ENCODE measurements around the gene BLMH.
"Not testable (repeated sequence)": the region's sequence is repeated elsewhere in the genome, so short reads cannot be mapped to it uniquely, and the experiment has no call there.

BLMH gene

GRCh38 chr17:30225919-30226553 is 65.7 kb downstream of the BLMH start:
- DNase-seq = no peak

GRCh38 chr17:30225112-30225511 is 66.6 kb downstream of the BLMH start:
- no peak for DNase-seq

DNA sequence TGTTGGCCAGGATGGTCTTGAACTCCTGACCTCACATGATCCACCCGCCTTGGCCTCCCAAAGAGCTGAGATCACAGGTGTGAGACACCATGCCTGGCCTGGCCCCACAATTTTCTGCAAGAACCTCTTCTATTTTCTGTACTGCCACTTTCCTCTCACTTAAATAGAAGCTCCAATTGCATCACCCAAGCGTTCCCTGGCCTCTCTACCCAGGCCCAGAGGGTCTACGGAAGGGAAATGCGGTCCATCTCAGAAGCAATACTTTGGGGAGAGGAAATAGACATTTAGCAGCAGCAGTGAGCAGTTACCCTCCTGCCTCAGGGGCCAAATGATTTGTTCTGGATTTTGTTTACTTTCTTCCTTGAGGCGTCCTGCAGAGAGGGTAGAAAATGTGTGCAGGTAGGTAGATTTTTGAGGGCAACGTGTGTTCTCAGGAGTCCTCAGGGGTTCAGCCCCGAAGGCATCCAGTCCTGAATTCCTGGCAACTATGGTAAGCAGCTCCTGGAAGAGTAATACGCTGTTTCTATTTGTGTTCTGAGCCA is 67.3 kb downstream of the BLMH start:
- DNase-seq = no peak

GRCh38 chr17:30222721-30223175 is 69.0 kb downstream of the BLMH start:
- DNase-seq = no peak

DNA sequence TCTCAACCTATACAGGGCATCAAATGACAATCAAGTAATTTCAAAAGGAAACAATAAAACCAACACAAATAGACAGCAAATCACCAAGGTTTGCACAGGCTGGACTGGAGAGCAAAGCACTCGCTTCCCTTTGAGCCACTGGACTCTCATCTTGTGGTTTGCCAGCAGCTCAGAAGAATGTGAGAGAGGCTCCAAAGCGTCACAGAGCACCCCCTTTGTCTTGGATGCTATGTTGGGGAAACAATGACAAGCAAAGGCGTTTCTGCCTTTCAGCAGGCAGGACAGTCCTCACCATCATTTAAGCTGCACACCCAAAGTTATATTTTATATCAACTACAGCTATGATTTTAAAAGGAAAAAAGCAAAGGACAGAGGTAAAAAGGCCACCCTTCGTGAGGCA is 69.5 kb downstream of the BLMH start:
- DNase-seq = no peak

DNA sequence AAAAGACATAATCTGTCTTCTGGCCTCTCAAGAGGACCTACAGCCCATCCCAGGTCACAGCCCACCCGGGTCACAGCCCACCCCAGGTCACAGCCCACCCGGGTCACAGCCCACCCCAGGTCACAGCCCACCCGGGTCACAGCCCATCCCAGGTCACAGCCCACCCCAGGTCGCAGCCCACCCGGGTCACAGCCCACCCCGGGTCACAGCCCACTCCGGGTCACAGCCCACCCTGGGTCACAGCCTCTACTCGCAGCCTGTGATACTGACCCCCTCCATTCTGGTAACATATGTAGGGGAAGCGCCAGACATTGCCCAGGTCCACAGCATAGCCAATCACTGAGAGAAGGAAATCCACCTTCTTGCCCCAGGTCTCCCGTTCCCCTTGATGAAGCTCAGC is 70.4 kb downstream of the BLMH start:
- no peak for DNase-seq

GRCh38 chr17:30220414-30220813 is 71.3 kb downstream of the BLMH start:
- DNase-seq = no peak

DNA sequence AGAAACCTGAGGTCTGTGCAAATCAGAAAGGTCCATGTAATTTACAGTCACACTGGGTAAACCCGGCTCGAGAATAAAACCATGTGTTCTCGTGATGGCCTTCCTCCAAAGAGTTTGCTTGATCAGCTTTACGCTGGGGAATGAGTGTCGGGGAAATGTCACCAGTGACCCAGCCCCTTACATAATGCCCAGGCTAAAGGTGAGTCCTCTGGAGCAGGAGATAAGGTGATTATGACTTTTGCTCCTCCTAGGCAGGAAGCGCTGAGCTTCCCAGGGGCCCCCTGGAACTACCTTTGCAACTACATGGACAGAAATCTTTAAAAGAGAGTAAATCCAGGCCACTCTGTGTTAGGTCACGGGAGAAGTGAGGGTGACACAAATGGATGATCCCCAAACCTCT is 71.9 kb downstream of the BLMH start:
- DNase-seq = no peak

- no peak for DNase-seq
These were observed 72.4 kb downstream of the BLMH start for GRCh38 chr17:30219315-30219714.

DNA sequence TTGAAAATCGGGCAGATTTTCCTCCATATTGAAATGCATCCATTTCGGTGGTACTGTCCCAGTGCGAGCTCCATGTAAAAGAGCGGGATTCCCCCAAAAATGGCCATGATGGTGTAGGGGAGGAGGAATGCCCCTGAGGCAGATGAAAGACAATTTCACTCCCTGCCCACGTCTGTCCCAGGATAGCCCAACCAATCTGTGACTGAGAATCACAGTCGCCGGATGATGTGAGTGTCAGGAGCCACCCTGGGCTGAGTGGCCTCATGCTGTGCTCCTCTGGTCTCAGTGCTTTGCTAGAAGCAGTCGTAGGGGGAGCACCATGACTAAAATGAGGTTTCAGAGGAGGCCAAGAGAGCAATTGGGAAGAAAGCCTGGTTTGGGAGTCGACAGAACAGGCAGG is 72.9 kb downstream of the BLMH start:
- no peak for DNase-seq

- DNase-seq = no peak
These were observed 73.9 kb downstream of the BLMH start for GRCh38 chr17:30217746-30218245.

DNA sequence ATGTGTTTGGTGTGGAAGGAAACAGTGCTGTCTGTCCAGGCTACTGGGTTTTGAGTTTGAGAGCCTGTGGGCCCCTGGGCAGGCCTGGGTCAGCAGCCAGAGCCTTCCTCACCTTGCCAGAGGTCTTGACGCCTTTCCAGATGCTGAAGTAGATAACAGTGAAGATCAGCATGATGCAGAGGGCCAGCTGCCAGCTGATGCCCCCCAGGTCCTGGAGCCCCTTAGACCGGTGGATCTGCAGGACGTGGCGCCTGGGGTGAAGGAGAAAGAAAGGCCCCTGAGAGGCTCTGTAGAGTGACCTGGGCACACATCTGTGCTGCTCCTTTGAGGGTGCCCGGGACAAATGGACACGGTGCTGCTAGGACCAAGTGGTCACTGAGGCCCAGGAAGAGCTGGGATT is 74.7 kb downstream of the BLMH start:
- no peak for DNase-seq

- no peak for DNase-seq
These were observed 79.0 kb downstream of the BLMH start for GRCh38 chr17:30212750-30213149.

DNA sequence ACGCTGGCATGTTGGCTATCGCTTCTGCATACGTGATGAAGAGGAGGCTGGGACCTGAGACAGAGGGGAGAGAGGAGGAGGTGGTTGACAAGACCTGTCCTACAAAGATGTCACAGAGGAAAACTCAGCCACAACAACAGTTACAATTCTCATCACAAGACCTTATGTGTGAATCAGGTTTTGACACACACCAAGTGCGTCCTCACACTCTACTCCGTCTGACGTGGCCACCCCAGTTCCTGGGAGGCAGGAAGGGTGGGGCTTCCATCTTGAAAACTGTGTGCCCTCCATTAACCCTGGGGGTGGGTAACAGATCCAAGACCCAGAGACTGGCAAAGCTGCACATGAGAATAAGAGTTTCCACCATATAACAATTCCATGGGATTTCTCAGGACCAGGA is 80.4 kb downstream of the BLMH start:
- no peak for DNase-seq

GRCh38 chr17:30210901-30211300 is 80.8 kb downstream of the BLMH start:
- DNase-seq = no peak

DNA sequence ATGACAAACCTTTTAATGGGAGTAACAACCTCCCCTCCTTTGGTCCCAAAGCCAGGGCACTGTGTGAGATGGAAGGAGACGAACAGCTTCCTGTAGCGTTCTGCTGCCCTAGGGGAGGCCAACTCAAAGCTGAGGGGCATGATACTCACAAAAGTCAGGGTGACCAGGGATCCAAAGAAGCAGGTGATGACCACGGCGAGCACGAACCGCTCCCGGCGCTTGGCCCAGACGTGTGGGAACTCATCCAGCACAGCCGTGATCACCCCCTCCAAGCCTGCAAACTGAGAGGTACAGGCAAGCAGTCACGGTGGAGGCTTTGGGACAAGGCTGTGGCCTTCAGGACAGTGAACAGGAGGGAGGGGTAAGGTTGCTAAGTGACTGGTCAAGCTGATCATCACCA is 81.4 kb downstream of the BLMH start:
- DNase-seq = no peak

DNA sequence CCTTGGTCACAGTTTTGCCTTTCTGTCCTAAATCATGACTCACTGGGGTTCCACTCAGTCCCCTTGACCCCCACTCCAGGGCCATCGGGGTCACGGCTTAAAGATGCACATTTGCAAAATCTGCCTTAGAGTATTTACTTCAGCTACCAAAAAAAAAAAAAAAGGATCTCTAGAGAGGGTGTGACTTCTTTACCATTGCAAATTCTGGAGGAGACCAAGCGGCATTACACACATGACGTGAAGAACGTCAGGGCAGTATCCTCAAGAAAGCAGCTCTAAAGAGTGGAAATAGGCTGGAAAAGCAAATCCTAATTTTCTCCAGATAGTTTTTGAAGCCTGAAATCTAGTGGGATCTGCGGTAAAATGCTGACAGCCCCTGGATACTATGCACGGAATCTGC is 81.8 kb downstream of the BLMH start:
- no peak for DNase-seq

DNA sequence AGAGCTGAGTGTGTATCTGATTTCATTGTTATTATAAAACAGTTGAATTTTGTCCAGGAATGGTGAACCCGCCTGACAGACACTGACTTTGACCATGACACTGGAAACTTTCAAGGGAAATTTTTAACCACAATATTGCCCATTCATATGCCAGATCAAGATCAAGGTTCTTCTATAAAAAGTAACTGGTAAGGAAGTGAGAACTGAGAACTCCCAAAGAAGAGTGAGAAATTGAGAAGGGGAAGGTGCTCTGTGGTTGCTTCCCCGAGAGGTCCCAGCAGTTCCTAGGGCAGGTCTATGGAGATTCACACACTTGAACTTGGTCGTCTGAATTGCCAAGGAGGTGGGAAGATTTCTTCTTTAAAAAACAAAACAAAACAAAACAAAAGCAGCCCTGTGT is 83.5 kb downstream of the BLMH start:
- DNase-seq = no peak

GRCh38 chr17:30207655-30208054 is 84.1 kb downstream of the BLMH start:
- no peak for DNase-seq

- no peak for DNase-seq
These were observed 88.2 kb downstream of the BLMH start for GRCh38 chr17:30203471-30203981.

- DNase-seq = not testable (repeated sequence)
These were observed 91.1 kb downstream of the BLMH start for GRCh38 chr17:30200656-30201055.

GRCh38 chr17:30200106-30200505 is 91.6 kb downstream of the BLMH start:
- no peak for DNase-seq

DNA sequence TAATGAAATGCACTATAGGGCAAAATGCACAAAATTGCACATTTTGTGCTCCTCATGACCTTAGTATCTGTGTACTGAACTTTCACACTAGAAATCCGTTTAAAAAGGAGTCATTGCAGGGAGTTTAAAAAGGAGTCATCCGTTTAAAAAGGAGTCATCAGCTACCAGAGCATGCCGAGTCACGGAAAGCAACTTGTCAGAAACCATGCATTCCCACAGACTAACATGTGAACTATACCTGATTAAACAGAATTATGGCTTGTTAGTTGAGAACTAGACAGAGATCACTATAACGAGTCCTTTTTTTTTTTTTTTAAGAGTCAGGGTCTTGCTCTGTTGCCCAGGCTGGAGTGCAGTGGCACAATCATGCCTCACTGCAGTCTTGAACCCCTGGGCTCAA is 92.1 kb downstream of the BLMH start:
- DNase-seq = no peak

Data from NCI-H2029 (cell line).